ENCODE measurements around the gene CD40.

DNA sequence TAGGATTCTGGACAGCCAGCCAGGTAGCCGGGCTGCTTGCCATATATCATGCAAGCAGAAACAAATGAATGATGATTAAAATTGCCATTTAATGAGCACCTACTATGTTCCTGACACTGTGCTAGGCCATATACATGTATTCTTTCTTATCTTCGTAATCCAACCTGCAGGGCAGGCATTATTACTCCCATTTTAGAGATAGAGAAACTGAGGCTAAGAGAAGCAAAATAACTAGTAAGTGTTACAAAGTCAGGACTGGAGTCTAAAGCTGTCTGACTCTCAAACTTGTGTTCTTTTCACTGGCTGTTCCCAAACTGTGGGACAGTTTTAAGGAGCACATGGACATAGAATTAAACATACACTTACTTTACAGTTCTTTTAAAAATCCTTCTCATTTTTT is 2.0 kb downstream of the CD40 start:
- TF ChIP-seq CTCF (IDR thresholded peaks at IDR 0.05) = no peak
- TF ChIP-seq POLR2A (IDR thresholded peaks at IDR 0.05) = no peak
